Measurements from ENCODE around the gene ABCC6. TPM values are rescaled to one million over a fixed set of nuclear protein-coding genes. Genes with fewer than 3 reads are reported as not detected.
A peak's percentile ranks its signal among the peaks of the same experiment; 100 is the strongest.

ABCC6 gene
- polyA plus RNA-seq, 3 donors, result 6.1 to 16.5 (median 14.7) TPM

DNA sequence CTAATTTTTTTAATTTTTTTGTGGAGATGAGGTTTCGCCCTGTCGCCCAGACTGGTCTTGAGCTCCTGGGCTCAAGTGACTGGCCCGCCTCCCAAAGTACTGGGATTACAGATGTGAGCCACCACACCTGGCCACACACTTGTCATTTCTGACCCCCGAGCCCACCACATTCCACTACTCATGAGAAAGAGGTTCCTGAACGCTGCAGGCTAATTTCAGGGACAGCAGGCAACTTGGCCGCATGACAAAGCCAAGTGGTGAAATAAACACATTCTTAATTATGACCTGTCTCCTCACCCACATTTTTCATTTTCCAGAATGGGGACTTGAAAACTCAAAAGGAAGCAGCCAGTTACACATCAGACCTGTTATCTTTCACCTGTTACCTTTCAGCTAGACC, 114.5 kb downstream of the ABCC6 start:
- Histone ChIP-seq H3K27me3 (ENCODE audit: control insufficient read depth in 2 of 2, insufficient read depth in 2 of 2, low read length in 2 of 2) (no peaks in the 10 kb centered on the region), H3K4me1 (ENCODE audit: control insufficient read depth in 1 of 2, insufficient read depth in 2 of 2, low read length in 2 of 2) (no peaks in the 10 kb centered on the region), H3K36me3 (replicated peaks in 1 of 2; ENCODE audit: control insufficient read depth in 1 of 2, insufficient read depth in 2 of 2, low read length in 2 of 2) (peaks cover 71 to 98% of the 10 kb centered on the region in 2 donors), H3K9ac (ENCODE audit: insufficient read depth, low read length, poor library complexity, severe bottlenecking) (no peak overlapping the region), H3K4me2 (replicated peaks; ENCODE audit: extremely low read depth, low read length, poor library complexity, severe bottlenecking) (no peak overlapping the region), H3K27ac (ENCODE audit: low read depth in 1 of 2, low read length in 2 of 2) (no peak overlapping the region), H3K4me3 (replicated peaks in 1 of 3; ENCODE audit: low read depth in 2 of 3, low read length in 3 of 3) (no peak overlapping the region), H3K79me2 (ENCODE audit: insufficient read depth, low read length) (no peaks in the 10 kb centered on the region), H3K9me3 (replicated peaks in 1 of 2; ENCODE audit: control insufficient read depth in 1 of 2, insufficient read depth in 1 of 2, low read length in 2 of 2) (no peaks in the 10 kb centered on the region), H2AFZ (ENCODE audit: insufficient read depth, low read depth, low read length, poor library complexity, severe bottlenecking) (no peak overlapping the region), H4K20me1 (ENCODE audit: insufficient read depth, low read length) (no peaks in the 10 kb centered on the region)
- intact Hi-C loops (cut with micrococcal nuclease), result no loop called here
- peaks cover 80 to 90% of the 10 kb centered on the region in 2 donors for H3K36me3 Mint-ChIP-seq
- peak overlapping the region in 2 of 7 donors; percentile 14 to 46 for H3K27ac Mint-ChIP-seq
- peaks cover 0 to 2% (median 1%) of the 10 kb centered on the region in 7 donors for H3K9me3 Mint-ChIP-seq
- no peaks in the 10 kb centered on the region for H3K27me3 Mint-ChIP-seq (ENCODE audit: low read depth in 3 of 3)
- TF ChIP-seq, protein P1, sequence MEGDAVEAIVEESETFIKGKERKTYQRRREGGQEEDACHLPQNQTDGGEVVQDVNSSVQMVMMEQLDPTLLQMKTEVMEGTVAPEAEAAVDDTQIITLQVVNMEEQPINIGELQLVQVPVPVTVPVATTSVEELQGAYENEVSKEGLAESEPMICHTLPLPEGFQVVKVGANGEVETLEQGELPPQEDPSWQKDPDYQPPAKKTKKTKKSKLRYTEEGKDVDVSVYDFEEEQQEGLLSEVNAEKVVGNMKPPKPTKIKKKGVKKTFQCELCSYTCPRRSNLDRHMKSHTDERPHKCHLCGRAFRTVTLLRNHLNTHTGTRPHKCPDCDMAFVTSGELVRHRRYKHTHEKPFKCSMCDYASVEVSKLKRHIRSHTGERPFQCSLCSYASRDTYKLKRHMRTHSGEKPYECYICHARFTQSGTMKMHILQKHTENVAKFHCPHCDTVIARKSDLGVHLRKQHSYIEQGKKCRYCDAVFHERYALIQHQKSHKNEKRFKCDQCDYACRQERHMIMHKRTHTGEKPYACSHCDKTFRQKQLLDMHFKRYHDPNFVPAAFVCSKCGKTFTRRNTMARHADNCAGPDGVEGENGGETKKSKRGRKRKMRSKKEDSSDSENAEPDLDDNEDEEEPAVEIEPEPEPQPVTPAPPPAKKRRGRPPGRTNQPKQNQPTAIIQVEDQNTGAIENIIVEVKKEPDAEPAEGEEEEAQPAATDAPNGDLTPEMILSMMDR (IDR thresholded peaks at IDR 0.05), result no peak
- H3K4me1 Mint-ChIP-seq, result no peaks in the 10 kb centered on the region
- no peak overlapping the region for H3K4me3 Mint-ChIP-seq
- DNase-seq, result no peak
- WGBS (ENCODE audit: insufficient coverage), result 60% methylated on average over 2 of the region's 6 CpGs

DNA sequence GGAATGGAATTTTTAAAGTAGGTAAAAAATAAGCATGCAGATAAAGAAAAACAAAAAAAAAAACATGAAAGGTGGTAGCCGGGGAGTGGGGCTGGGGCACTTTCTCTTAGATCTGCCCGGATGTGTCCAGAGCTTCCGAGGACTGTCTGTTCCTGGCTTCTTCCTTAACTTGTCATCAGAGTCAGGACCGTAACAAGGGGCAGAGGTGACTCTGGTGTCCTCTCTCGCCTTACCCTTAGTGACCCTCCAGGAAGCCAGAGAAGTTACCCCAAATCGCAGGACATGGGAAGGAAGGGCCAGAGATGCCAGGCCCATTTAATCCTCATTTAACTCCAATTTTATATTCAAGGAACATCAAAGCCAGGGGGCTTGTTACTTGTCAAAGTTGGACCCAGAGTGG, 115.5 kb downstream of the ABCC6 start:
- intact Hi-C loops (cut with micrococcal nuclease), result no loop called here
- 95% methylated on average over 4 of the region's 6 CpGs for WGBS (ENCODE audit: insufficient coverage)

More for the DNA sequence above, 115.5 kb downstream of the ABCC6 start:
- DNase-seq, result no peak
- no peaks in the 10 kb centered on the region for H3K9me3 ChIP-seq (replicated peaks in 1 of 2; ENCODE audit: control insufficient read depth in 1 of 2, insufficient read depth in 1 of 2, low read length in 2 of 2)
- peaks cover 70 to 98% of the 10 kb centered on the region in 2 donors for H3K36me3 ChIP-seq (replicated peaks in 1 of 2; ENCODE audit: control insufficient read depth in 1 of 2, insufficient read depth in 2 of 2, low read length in 2 of 2)
- Mint-ChIP-seq H3K27me3 (ENCODE audit: low read depth in 3 of 3) (no peaks in the 10 kb centered on the region), H3K27ac (peak overlapping the region in 1 of 7 donors; percentile 5), H3K4me3 (no peak overlapping the region), H3K4me1 (no peaks in the 10 kb centered on the region), H3K9me3 (peaks cover 0 to 7% (median 2%) of the 10 kb centered on the region in 7 donors), H3K36me3 (peaks cover 81 to 90% of the 10 kb centered on the region in 2 donors)
- H2AFZ ChIP-seq (ENCODE audit: insufficient read depth, low read depth, low read length, poor library complexity, severe bottlenecking), result no peak overlapping the region
- no peaks in the 10 kb centered on the region for H3K79me2 ChIP-seq (ENCODE audit: insufficient read depth, low read length)
- H3K4me1 ChIP-seq (ENCODE audit: control insufficient read depth in 1 of 2, insufficient read depth in 2 of 2, low read length in 2 of 2), result no peaks in the 10 kb centered on the region
- no peak overlapping the region for H3K9ac ChIP-seq (ENCODE audit: insufficient read depth, low read length, poor library complexity, severe bottlenecking)
- H3K4me2 ChIP-seq (replicated peaks; ENCODE audit: extremely low read depth, low read length, poor library complexity, severe bottlenecking), result no peak overlapping the region
- no peak overlapping the region for H3K27ac ChIP-seq (ENCODE audit: low read depth in 1 of 2, low read length in 2 of 2)
- no peak overlapping the region for H3K4me3 ChIP-seq (replicated peaks in 1 of 3; ENCODE audit: low read depth in 2 of 3, low read length in 3 of 3)
- TF ChIP-seq, protein P1 (IDR thresholded peaks at IDR 0.05), result no peak
- H4K20me1 ChIP-seq (ENCODE audit: insufficient read depth, low read length), result no peaks in the 10 kb centered on the region
- H3K27me3 ChIP-seq (ENCODE audit: control insufficient read depth in 2 of 2, insufficient read depth in 2 of 2, low read length in 2 of 2), result no peaks in the 10 kb centered on the region

Data from CD14-positive monocyte (primary cell).